ENCODE measurements around the gene HS1BP3.

HS1BP3 gene

DNA sequence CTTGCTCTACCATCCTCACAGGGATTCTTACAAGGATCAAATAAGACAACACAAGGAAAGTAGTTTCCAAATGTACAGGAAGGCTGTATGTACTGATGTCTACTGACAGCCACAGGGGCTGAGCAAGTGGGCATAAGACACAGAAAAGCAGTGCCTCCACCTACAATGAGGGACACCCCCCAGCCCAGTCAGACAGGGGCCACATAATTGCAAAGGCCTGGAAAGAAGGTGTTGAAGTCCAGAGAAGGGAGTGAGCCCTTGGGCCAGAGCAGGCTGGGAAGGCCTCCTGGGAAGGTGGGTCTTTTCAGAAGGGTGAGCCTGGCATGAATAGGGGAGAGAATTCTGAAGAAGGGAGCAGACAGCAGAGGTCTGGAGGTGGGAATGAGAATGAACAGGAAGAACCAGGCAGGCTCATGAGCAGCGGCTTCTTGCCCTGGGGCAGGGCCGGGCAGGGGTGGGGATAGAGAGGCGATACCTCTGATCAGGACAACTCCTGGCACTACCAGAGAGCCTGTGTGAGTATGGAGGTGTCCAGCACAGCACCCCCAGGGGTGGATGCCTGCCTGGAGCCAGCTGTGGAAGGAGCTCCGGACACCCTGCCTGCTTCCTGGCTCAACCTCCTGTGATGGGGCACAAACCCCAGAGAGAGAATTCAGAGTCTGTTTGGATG, 30.1 kb downstream of the HS1BP3 start:
- H3K9ac ChIP-seq = no peak overlapping the region
- H3K4me3 ChIP-seq = no peak overlapping the region
- no peak overlapping the region for H3K27ac ChIP-seq
- TF ChIP-seq Cebpa-rat (IDR thresholded peaks at IDR 0.05) = no peak
- peaks cover 80% of the 10 kb centered on the region for H3K4me1 ChIP-seq
- H4K20me1 ChIP-seq = peaks cover 70% of the 10 kb centered on the region; the same call in 1 of the 2 replicates
- H3K4me2 ChIP-seq = no peak overlapping the region
- peaks cover 42% of the 10 kb centered on the region for H3K36me3 ChIP-seq
- H3K27me3 ChIP-seq = no peaks in the 10 kb centered on the region
- H3K9me3 ChIP-seq = no peaks in the 10 kb centered on the region

- no peak for TF ChIP-seq Cebpa-rat (IDR thresholded peaks at IDR 0.05)
- Histone ChIP-seq H3K27ac (no peak overlapping the region), H3K4me2 (no peak overlapping the region), H3K9me3 (no peaks in the 10 kb centered on the region), H3K4me1 (peaks cover 78% of the 10 kb centered on the region), H3K36me3 (peaks cover 42% of the 10 kb centered on the region), H4K20me1 (peaks cover 66% of the 10 kb centered on the region; the same call in 1 of the 2 replicates), H3K27me3 (no peaks in the 10 kb centered on the region), H3K4me3 (no peak overlapping the region), H3K9ac (no peak overlapping the region)
Observed at GRCh38 chr2:20620271-20620681, 30.6 kb downstream of the HS1BP3 start.

GRCh38 chr2:20619624-20620024, 31.3 kb downstream of the HS1BP3 start:
- no peak overlapping the region for H3K27ac ChIP-seq
- TF ChIP-seq Cebpa-rat (IDR thresholded peaks at IDR 0.05) = no peak
- H3K4me2 ChIP-seq = peak overlapping the region; percentile 74
- peaks cover 72% of the 10 kb centered on the region for H3K4me1 ChIP-seq
- H4K20me1 ChIP-seq = peaks cover 64% of the 10 kb centered on the region; the same call in 1 of the 2 replicates
- peaks cover 41% of the 10 kb centered on the region for H3K36me3 ChIP-seq
- no peak overlapping the region for H3K4me3 ChIP-seq
- H3K9me3 ChIP-seq = no peaks in the 10 kb centered on the region
- no peak overlapping the region for H3K9ac ChIP-seq
- H3K27me3 ChIP-seq = no peaks in the 10 kb centered on the region

GRCh38 chr2:20618886-20619521, 31.9 kb downstream of the HS1BP3 start:
- no peak for TF ChIP-seq Cebpa-rat (IDR thresholded peaks at IDR 0.05)
- Histone ChIP-seq H3K4me1 (peaks cover 74% of the 10 kb centered on the region), H3K27me3 (no peaks in the 10 kb centered on the region), H3K27ac (no peak overlapping the region), H3K4me3 (no peak overlapping the region), H3K9me3 (no peaks in the 10 kb centered on the region), H4K20me1 (peaks cover 63% of the 10 kb centered on the region; the same call in 1 of the 2 replicates), H3K36me3 (peaks cover 35% of the 10 kb centered on the region), H3K9ac (no peak overlapping the region), H3K4me2 (peak overlapping the region; percentile 74)

DNA sequence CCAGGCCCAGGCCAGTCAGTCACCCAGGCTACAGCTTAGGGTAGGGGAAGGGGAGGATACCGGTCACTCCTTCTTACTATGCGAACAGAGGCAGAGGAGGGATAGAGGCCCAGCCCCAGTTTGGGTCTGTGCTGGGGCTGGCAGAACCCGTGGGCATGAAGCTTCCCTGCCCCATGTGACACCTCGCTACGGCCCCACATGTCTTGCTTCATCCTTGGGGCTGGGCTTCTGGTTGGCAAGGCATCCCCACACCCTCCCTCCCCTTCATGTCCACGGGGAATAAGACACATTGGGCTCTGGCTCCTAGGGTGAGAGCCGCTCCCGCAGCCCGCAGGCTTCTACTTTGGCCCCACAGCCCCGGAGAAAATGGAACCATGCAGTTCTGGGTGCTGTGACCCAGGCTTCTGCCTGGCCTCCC, 32.4 kb downstream of the HS1BP3 start:
- no peaks in the 10 kb centered on the region for H3K9me3 ChIP-seq
- H4K20me1 ChIP-seq = peaks cover 58% of the 10 kb centered on the region; the same call in 1 of the 2 replicates
- H3K27ac ChIP-seq = no peak overlapping the region
- no peak for TF ChIP-seq Cebpa-rat (IDR thresholded peaks at IDR 0.05)
- H3K4me1 ChIP-seq = peaks cover 76% of the 10 kb centered on the region
- peak overlapping the region; percentile 74 for H3K4me2 ChIP-seq
- H3K9ac ChIP-seq = no peak overlapping the region
- H3K27me3 ChIP-seq = no peaks in the 10 kb centered on the region
- no peak overlapping the region for H3K4me3 ChIP-seq
- H3K36me3 ChIP-seq = peaks cover 30% of the 10 kb centered on the region

DNA sequence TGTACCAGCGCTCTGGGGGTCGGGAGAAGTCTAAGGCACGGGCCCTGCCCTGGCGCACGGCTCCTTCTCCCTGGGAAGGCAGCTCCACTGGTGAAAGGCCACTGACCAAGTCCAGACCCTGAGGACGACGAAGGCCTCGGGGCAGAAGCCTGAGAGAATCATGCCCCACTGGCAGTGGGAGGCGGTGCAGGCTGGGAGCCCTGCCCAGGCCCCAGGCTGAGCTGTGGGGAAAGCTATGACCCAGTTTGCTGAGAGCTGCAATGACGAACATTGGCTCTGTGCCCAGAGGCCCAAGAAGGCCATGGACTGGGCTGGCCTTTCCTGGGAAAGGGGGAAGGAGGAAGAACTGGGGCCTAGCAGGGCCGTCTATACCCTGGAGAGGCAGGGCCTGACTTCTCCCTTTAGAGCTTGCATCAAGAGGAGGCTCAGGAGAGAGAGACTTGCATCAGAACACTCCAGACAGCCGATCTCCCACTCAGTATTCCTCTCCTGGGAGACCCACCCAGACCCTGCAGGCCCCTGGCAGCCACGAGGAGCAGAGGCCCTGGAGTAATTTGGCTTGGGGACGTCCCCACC, 32.9 kb downstream of the HS1BP3 start:
- no peak overlapping the region for H3K4me3 ChIP-seq
- no peaks in the 10 kb centered on the region for H3K27me3 ChIP-seq
- H4K20me1 ChIP-seq = peaks cover 53% of the 10 kb centered on the region; the same call in 1 of the 2 replicates
- no peaks in the 10 kb centered on the region for H3K9me3 ChIP-seq
- H3K9ac ChIP-seq = no peak overlapping the region; the same call in 1 of the 2 replicates
- peaks cover 25% of the 10 kb centered on the region for H3K36me3 ChIP-seq
- no peak overlapping the region for H3K27ac ChIP-seq
- H3K4me1 ChIP-seq = peaks cover 77% of the 10 kb centered on the region
- no peak for TF ChIP-seq Cebpa-rat (IDR thresholded peaks at IDR 0.05)
- H3K4me2 ChIP-seq = peak overlapping the region; percentile 74

- H3K27me3 ChIP-seq = no peaks in the 10 kb centered on the region
- H3K36me3 ChIP-seq = peaks cover 20% of the 10 kb centered on the region
- H3K4me2 ChIP-seq = peak overlapping the region; percentile 74
- peak overlapping the region; percentile 3; the same call in 1 of the 2 replicates for H3K9ac ChIP-seq
- peak overlapping the region; percentile 27 for H3K27ac ChIP-seq
- no peaks in the 10 kb centered on the region for H3K9me3 ChIP-seq
- peaks cover 72% of the 10 kb centered on the region for H3K4me1 ChIP-seq
- no peak for TF ChIP-seq Cebpa-rat (IDR thresholded peaks at IDR 0.05)
- H4K20me1 ChIP-seq = peaks cover 44% of the 10 kb centered on the region; the same call in 1 of the 2 replicates
- H3K4me3 ChIP-seq = no peak overlapping the region
Observed at GRCh38 chr2:20617081-20617575, 33.8 kb downstream of the HS1BP3 start.

- Histone ChIP-seq H3K4me3 (no peak overlapping the region), H3K9ac (no peak overlapping the region), H3K9me3 (no peaks in the 10 kb centered on the region), H3K4me2 (peak overlapping the region; percentile 74), H4K20me1 (peaks cover 37% of the 10 kb centered on the region; the same call in 1 of the 2 replicates), H3K36me3 (peaks cover 16% of the 10 kb centered on the region), H3K4me1 (peaks cover 66% of the 10 kb centered on the region), H3K27ac (peak overlapping the region; percentile 27; the same call in 1 of the 2 replicates), H3K27me3 (no peaks in the 10 kb centered on the region)
- no peak for TF ChIP-seq Cebpa-rat (IDR thresholded peaks at IDR 0.05)
Observed at GRCh38 chr2:20616341-20616871, 34.5 kb downstream of the HS1BP3 start.

DNA sequence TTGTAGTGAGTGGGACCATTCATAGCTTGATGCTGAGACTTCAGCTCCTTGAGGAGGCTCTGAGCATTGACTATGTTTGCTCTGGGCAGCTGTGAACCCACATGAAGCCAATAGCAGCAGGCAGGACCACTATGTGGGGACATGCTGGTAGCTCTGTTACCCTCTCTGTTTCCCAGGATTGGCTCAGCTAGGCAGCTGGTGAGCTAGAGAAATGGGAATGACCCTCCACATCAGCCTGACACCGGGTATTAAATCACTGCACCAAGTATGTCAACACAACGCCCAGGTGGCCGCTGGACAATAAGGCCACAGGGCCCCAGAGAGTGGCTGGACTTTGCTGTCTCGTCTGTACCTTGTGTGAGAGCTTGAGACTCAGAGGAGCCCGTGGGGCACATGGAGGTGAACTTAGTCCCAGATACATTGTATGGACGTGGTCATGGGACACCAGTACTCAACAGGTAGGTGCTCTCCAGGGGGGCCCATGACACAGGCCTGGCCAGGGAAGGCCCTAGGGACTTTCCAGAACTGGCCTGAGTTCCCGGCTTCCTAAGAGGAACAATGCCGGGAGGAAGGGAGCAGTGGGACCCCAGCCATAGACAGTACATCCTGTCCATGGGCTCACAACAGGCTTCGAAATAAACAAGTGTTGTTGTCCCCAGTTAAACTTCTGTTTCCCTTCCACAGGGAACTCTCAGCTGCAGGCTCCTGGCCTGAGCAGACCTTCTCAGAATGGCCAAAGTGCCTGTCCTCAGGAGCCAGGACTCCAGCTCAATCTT, 35.2 kb downstream of the HS1BP3 start:
- Histone ChIP-seq H3K4me3 (no peak overlapping the region), H3K27me3 (no peaks in the 10 kb centered on the region), H3K4me1 (peaks cover 72% of the 10 kb centered on the region), H3K36me3 (peaks cover 8% of the 10 kb centered on the region; the same call in 1 of the 2 replicates), H3K9ac (no peak overlapping the region), H3K9me3 (no peaks in the 10 kb centered on the region), H3K27ac (0 out of 2 replicates have a peak overlapping the region, but pooled peaks have one; percentile 27), H4K20me1 (peaks cover 31% of the 10 kb centered on the region; the same call in 1 of the 2 replicates), H3K4me2 (peak overlapping the region; percentile 74; the same call in 1 of the 2 replicates)
- TF ChIP-seq Cebpa-rat (IDR thresholded peaks at IDR 0.05) = no peak

Measured in BLaER1 (cell line).